ENCODE results near the gene MACROD2.

Gene MACROD2

DNA sequence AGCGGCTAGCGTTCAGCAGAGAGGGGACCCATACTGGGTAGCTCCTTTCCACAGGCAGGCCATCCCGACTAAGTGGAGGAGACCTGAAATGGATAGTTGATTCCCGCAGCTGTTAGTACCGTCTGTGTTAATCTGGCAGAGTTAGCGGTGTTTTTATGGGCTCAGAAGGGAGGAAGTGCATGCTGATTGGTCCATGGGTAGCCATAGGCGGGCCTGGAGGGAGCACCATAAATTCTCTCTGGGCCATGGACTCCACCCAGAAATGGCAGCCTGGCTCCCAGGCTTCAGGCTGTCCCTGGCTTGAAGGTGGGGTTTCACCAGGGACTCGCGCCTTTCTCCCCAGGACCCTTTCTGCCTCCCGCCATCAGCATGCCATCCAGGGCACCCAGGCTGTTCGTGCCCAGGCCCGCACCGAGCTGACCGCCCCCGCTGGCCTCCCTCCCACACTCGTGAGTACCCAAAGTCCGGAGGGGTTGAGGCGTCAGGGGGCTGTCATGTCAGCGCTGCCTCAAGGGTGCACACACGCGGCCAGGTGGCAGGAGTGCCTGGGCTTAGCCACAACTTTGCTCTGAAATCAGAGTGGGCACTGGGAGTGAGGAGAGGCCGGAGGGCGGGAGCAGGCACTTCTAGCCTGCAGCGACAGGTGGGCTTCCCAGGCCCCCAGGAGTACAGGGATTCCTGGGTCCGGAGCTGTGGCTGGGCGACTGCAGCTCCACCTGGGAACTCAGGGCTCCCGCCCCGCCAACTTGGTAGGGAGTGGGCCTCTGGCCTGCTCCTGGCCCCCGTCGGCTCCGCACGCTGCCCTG, 1036.4 kb downstream of the MACROD2 start:
- FAIRE-seq: no peak

DNA sequence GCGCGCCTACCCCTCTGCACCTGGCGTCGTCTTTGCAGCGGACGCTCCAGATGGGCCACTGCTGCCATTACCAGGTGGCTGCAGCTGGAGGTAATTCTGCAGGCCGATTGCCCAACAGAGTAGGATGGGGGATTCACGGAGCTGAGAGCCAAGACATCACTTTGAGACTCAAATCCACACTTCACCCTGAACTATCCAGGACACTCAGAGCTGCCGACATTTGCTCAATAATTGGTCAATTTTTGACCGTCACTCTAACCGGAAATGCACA, 1037.0 kb downstream of the MACROD2 start:
- FAIRE-seq: no peak

DNA sequence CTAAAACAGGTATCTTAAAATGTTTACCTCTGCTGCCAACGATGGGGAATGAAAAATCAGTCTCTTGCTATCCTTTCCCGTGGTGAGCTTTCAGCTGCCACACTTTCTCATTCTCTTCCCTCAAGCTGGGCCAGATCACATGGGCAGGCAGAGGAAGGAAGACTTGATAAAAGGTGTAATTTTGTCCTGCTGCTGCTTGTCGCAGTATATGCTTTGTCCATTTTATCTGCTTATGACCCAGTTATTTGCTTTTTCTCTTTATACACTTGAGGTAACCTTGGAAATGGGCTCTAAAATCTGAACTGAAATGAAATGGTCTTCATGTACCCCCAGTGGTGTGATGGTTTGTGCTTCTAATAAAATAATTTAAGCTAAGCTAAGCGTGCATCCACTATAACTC, 1038.0 kb downstream of the MACROD2 start:
- no peak for FAIRE-seq

DNA sequence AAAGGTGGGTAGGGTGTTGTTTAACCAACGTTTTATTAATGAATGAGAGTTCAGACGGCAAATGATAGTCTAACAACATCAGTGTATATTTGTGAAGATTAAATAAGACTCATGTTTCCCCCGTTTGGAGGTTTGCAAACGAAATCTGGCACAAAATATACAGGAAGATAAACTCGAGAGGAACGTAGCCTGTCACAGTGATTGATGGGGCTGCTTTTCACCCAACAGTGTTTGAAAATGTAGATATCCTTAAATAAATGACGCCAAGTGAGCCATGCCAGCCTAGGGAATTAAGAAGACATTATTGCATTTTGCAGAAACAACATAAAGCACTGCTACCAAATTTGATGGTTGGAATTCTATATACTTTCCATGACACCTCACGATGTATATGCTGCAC, 1038.6 kb downstream of the MACROD2 start:
- no peak for FAIRE-seq

DNA sequence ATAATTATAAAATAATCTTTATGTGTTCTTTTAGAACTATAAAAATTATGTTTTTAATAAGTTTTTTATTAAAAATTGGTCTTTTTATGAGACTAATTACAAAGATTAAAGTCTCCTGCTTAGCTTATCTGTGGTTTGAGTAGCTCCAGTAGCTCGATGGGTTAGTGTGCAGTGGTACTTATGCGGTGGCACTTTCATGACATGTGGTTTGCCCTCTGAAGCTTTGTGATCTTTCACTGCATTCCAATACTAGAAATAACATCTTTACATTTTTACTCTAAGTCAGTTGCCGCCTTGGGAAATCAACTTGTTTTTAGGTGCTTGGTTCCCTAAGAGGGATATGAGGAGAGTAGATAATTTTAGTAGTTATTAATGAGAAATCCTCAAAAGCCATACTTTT, 1041.6 kb downstream of the MACROD2 start:
- FAIRE-seq: no peak

DNA sequence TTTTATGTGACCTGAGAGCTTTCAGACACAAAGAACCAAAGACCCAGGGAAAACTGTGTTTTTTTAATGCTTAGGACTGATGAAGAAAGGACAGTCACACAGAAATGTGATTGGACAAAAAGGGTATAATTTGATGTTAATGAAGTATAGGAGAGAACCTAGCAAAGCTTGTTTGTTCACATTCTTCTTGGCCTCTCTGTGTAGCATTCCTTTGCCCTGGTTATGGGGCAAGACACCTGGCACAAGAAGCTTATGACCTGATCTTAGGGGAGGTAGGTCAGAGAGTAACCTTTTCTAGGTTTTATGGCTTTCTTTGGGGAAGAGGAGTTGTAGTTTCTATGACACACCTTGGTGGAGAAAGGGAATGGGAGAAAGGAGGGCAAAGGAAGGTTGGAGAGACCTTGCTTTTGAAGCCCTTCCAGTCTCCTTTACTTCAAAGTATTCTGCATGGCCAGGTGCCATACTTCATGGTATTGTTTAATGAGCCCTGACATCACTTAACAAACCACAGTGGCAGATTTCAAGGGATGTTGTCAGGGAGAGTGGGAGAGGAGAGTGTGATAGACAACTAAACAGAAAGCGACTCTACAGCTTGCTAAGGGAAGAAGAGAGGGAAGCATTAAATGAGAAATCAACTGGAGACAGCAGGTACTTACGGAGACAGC, 1043.9 kb downstream of the MACROD2 start:
- no peak for FAIRE-seq

DNA sequence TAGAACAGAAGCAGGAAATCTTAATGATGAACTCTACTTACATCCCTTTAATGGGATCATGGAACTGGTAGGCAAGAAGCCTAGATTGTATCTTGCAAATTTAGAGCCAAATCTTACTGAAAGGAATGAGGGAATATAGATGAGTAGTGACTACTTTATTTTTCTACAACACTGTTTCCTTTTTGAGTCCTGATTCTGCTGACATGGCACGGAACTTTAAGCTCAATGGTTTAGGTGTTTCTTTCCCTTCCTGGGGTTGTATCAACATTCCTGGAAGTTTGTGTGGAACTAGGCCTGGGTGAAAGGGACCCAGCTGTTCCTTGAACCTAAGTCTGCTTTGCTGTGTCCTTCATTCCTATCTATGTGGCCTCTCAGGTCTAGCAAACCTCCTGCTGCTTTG, 1047.4 kb downstream of the MACROD2 start:
- no peak for FAIRE-seq

DNA sequence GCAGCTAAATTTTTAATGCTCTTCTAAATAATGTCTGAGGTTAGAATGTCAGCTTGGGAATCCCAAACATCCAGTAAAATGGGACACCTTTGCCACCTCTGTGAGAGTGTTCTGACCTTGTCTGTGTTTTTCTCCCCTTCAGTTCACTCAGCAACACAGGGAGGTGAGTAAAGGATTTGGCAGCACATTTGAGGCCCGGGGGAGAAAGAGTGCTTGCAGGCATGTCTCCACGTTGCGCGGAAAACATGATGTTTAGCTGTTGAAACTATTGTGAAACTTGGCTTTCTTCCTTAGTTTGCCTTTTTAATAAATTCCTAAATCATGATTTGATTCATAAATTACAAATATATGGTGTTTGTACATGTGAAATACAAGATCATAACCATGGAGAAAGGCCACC, 1049.9 kb downstream of the MACROD2 start:
- FAIRE-seq: no peak

DNA sequence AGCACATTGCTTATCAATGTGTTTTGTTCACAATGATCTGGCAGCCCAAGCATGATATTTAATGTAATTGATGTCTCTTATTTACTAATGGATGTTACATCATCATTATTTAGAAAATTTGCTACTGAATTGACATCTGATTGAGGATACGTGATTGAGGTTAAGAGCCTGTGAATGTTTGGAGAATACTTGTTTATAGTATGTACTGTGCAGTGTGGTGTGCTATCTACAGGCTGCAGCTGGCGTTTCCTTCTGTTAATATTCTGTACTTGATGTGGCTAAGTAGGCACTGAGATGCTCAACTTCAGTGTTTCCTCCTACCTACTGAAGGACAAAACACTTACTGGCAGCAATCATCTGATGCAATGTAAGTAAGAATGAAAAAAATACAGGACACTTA, 1051.7 kb downstream of the MACROD2 start:
- no peak for FAIRE-seq

DNA sequence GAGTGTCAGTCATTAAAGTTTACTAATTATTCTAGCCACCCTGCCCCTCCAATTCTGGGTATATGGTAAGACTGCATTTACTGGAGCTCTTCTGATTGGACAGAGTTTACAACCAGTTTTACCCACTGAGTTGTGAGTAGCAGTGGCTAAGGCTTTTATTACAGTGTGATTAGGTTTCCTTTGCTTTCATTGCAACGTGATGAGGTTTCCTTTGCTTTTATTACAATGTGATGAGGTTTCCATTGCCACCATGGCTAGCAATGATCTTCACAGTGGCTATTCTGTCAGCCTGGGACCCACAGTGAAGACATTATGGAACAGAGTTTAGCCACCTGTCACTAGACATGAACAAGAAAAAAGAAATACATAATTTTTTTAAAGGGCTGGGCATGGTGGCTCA, 1052.3 kb downstream of the MACROD2 start:
- FAIRE-seq: no peak

DNA sequence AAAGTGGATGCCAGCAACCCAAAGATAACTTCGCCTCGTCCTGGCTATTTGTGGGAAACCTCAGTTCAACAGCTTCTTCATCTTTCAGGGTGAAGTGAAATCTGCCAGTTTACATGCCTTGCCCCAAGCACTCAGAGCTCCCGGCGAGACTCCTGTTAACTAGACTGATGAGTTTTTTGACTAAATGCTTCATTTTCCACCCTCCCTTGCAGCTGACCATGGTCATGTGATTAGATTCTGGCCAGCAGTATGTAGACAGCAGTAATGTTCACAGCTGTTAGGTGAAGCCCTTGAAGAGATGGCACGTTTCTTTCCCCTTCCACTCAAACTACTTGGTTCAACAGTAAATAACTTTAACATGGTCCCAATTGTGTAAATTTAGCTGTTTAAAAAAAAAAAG, 1060.9 kb downstream of the MACROD2 start:
- FAIRE-seq: no peak

DNA sequence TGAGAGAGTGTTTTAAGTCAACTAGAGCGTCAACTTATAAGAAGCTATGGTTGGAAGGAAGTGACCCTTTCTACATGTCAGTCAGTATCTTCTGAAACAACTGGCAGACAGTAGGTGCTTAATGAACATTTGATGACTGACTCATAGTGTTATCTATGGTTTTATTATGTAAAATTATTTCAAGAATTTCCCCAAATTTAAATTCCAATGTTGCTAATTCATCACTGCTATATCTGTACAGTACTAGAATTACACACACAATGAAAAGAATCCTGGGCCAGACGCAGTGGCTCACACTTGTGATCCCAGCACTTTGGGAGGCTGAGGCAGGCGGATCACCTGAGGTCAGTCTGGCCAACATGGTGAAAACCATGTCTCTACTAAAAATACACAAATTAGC, 1063.5 kb downstream of the MACROD2 start:
- FAIRE-seq: no peak

DNA sequence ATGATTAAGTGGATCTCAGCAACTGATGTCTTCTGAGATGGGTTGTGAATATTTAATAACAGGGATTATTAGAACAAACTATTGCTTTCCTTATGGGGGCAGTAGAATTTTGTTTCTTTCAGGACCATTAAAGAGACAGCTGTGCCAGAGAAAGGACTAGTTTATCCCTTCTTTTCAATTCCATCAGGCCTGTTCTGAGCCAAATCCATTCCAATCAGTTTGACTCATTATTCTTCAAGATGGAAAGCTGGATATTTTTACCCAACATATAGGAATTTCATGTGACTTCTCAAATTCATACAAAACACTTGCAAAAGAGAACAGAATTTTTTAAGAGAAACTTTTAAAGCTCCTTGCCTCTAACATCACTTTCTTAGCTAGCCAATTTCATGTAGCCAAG, 1064.1 kb downstream of the MACROD2 start:
- FAIRE-seq: no peak

DNA sequence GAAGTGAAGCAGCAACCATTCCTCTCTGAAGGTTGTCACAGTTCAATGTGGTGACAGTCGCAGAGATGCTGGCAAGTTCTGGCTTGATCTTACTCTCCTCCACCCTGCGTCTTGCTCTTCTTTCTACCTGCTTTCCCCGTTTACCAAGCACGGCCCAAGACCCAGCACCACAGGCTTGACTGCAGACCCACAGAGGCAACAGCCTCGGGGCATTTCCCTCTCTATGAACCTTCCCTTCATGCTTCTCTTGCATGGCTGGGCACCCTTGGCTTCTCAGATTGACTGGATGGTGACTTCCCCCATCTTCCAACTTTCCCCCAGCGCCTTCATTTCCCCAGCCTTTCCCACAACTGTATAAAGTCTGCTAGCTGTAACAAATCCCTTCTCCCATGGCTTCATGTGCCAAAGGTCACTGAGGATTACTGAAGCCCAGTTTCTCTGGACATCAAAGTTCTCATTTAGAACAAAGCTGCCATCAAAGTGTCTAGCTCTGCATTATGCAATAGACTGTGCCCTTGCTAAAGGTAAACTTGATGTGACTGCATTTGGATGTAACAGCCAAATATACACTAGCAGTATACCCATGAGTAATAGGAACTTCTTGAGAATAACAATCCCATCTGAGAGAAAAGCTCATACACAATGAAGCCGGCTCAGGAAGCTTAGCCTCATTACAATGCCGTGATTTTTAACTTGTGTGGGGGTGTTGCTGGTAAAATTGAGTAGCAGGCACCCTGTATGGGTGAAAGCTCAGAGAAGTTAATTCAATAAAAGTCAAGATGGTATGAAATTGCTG, 1065.1 kb downstream of the MACROD2 start:
- no peak for FAIRE-seq

DNA sequence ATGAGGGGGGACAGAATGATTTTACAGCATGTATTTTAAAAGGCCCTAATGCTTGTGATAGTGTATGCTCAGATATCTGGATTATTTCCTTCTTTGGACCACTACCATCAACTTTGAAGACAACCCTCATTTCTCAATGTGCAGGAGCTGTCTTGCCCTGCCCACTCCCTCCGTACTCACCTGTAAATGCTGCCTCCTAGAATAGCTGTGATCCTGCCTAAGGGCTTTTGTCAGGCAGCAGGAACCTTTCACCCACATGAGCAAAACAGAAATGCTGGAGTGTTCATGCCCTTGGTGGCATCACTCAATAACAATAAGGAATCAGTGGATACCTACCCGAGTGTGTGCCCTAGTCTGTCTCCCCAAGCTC, 1065.7 kb downstream of the MACROD2 start:
- FAIRE-seq: no peak

DNA sequence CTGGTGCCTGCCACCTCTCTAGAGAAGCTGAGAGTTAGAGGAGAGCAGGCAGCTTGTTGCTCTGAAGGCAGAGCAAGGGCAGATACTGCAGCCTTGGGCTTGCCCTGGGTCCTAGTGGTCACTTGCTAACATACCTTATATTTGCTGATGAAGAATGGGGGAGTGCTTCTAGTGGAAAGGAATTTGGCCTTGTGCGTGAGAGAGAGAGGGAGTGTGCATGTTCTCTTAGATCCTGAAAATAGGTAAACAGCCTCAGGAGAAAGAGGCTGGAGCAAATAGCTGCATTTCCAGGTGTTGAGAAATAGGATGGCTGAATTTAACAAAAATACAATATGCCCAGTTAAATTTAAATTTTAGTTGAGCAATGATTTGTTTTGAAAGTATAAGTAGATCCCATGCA, 1066.6 kb downstream of the MACROD2 start:
- FAIRE-seq: no peak

DNA sequence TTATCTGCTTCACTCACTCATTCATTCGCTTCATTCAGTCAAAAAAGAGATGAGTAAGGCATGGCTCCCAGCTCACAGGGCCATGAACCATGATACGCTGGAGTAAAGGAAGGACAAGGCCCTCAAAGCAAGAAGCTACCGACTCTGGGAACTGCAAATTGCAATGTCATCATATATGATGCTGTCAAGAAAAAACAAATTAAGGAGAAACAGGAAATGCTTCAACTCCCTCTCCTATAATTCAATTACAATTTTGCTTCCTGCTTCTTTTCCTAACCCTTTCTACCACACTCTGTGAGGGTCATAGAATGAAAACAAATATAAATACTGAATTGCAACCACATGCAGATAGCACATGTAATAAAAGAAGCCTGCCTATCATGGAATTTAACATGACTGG, 1067.8 kb downstream of the MACROD2 start:
- FAIRE-seq: no peak

DNA sequence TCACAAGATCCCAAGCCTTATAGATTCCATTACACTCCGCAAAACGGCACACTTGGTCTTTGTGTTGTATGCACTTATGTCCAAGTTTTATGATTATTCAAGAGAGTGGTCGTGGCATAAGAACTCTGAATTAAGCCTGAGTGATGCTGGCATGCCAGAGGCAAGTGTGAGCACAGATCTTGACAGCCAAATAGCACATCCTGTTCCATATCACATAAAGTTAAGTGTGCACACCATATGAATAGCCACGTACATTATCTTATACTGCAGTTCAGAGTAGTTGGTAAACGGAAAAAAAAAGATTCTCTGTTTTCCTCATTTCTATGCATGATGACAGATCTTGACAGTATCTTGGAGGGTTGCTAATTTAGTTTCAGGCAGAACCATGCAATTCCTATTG, 1069.4 kb downstream of the MACROD2 start:
- FAIRE-seq: no peak

DNA sequence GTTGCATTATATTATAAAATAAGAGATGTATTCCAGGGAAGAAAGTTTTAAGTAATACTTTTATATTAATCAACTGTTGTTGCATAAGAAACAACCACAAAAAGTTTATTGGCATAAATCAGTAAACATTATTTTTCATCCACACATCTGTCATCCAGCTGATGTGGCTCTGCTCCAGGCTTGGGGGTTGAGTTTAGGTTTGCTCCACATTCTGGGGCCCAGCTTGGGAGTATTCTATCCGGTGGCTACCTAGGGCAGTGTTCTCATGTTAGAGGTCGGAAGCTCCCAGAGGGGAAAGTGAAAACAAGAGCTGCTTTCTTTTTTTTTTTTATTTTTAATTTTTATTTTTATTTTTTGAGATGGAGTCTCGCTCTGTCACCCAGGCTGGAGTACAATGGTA, 1070.5 kb downstream of the MACROD2 start:
- FAIRE-seq: no peak

DNA sequence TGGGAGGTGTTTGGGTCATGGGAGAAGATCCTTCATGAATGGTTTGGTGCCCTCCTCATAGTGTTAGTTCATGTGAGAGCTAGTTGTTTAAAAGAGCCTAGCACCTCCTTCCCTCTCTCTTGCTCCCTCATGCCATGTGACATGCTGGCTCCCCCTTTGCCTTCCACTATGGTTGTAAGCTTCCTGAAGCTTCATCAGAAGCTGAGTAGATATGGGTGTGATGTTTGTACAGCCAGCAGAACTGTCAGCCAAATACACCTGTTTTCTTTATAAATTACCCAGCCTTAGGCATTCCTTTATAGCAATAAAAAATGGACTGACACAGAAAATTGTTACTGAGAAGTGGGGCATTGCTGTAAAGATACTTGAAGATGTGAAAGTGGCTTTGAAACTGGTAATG, 1073.2 kb downstream of the MACROD2 start:
- no peak for FAIRE-seq

DNA sequence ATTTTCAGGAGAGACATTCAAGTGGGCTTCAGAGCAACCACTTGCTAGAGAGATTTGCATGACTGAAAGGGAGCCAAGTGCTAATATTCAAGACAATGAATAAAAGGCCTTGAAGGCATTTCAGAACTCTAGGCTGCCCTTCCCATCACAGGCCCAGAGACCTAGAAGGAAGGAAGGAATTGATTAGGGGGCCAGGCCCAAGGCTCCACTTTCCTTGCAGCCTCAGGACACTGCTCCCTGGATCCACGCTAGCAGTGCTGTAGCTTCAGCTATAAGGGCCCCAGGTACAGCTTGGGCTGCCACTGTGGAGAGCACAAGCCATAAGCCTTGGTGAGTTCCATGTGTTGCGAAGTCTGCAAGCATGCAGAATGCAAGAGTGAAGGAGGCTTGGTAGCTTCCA, 1074.0 kb downstream of the MACROD2 start:
- no peak for FAIRE-seq

DNA sequence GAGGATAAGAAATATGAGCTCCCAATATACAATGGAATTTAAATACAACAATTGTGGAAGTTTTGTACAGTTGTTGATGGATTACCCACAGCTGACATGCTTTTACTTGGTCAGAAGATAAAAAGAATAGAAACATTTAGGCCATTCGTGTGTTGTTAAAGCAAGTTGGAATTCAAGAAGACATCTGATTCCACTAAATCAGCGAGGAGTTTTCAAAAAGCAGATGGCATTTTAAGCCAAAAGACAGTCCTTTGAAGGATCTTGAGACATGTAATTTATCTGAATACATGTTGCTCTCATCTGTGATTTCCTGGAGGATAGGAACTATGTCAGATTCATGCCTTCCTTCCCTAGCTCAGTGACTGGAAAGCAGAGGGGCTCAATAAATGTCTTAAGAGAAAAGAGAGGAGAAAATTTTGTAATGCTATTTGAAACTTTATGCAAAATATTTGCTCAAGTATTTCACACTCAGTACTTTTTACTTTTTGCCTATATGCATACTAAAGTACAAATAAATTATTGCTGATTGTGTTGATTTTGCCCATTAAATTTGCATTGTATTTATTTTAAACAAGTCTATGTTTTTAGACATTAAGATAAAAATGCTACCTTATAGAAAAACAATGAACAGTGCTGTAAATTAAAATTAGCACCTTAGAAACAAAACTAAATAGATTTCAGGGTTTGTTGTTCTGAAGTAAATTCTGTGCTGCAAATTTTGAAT, 1075.9 kb downstream of the MACROD2 start:
- no peak for FAIRE-seq

DNA sequence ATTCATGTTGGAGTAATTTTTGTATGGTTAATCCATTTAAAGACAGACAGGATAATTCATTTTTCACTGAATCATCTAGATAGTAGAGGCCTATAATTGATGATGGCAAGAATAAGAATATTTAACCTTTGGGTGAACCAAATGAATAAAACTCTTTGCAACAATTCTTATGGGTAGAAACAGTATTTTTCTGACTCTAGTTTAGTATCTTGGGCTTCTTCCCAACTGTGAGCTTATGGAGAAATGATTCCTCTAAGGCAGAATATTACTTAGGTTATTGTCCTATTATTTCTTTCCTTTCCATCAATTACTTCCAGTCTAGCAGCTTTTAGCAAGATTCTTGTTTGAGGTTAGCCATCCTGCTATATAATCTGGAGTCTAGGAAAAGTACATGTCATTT, 1077.0 kb downstream of the MACROD2 start:
- no peak for FAIRE-seq

DNA sequence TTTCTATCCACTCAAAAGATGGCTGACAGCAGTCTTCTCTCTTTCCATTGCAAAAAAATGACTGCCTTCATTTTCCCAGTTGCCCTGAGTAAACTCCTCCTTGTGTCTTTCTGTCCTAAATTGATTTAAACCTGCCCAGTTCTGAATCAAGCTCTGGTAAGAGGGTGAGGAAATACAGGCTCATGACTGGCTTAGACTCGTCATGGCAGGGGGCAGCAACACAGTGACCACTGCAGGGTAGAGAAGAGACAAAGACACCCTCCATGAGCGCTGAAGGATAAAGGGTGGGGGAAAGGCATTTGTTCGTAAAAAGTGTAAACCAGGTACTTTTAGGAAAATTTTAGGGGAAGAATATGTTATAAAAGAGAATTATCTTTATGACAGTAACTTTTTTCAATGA, 1080.3 kb downstream of the MACROD2 start:
- no peak for FAIRE-seq

Measured in TTC549 (cell line).